ENCODE measurements around the gene PRKCB.

GRCh38 chr16:24018485-24018884 is 182.7 kb downstream of the PRKCB start:
- TF ChIP-seq, protein P1, sequence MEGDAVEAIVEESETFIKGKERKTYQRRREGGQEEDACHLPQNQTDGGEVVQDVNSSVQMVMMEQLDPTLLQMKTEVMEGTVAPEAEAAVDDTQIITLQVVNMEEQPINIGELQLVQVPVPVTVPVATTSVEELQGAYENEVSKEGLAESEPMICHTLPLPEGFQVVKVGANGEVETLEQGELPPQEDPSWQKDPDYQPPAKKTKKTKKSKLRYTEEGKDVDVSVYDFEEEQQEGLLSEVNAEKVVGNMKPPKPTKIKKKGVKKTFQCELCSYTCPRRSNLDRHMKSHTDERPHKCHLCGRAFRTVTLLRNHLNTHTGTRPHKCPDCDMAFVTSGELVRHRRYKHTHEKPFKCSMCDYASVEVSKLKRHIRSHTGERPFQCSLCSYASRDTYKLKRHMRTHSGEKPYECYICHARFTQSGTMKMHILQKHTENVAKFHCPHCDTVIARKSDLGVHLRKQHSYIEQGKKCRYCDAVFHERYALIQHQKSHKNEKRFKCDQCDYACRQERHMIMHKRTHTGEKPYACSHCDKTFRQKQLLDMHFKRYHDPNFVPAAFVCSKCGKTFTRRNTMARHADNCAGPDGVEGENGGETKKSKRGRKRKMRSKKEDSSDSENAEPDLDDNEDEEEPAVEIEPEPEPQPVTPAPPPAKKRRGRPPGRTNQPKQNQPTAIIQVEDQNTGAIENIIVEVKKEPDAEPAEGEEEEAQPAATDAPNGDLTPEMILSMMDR (IDR thresholded peaks at IDR 0.05; ENCODE audit: low read depth, low read length, poor library complexity, severe bottlenecking): no peak
- no peak for TF ChIP-seq EZH2phosphoT487 (IDR thresholded peaks at IDR 0.05; ENCODE audit: borderline replicate concordance, low read length)
